A673 (cell line): ENCODE results near the gene GLOD4. TPM values are rescaled to one million over a fixed set of nuclear protein-coding genes. Genes with fewer than 3 reads are reported as not detected.
"Not testable (repeated sequence)": the region's sequence is repeated elsewhere in the genome, so short reads cannot be mapped to it uniquely, and the experiment has no call there.

Experiments
- BruUV-seq: library from RNA; stranded (reverse); fragments of 400-500 nt; replicated peaks from 2 replicates; lab custom pipeline; 2021; lab: Mats Ljungman, UMichigan
- CTCF ChIA-PET: fragments of 300-600 bp; sonication (Branson Sonifier 250); formaldehyde crosslinking; loops from one replicate; lab custom pipeline; 2022; ENCODE audit warnings: antibody characterized with exemption; lab: Charles Lee
- POLR2A ChIA-PET: fragments of 300-600 bp; sonication (Branson Sonifier 250); formaldehyde crosslinking; loops from one replicate; lab custom pipeline; 2022; ENCODE audit warnings: antibody characterized with exemption; ENCODE audit not compliant: low non-redundant PET; lab: Charles Lee
- DNase-seq: peaks from one replicate; pipeline ENCODE4 v3.0.0-alpha.2; 2015; ENCODE audit warnings: low spot score
- H3K27ac ChIP-seq: fragments of 200-600 bp; sonication (generic); 2 replicates; pipeline ENCODE4 v1.5.1; 2016; ENCODE audit warnings: mixed run types, low read depth, mild to moderate bottlenecking, mixed read lengths, antibody characterized with exemption, low read length; ENCODE audit not compliant: poor library complexity, severe bottlenecking
- H3K27me3 ChIP-seq: fragments of 200-600 bp; sonication (generic); replicated peaks from 2 replicates; pipeline ENCODE4 v1.6.1; 2017; ENCODE audit warnings: mixed run types, low read depth, mild to moderate bottlenecking, mixed read lengths, antibody characterized with exemption, low read length; ENCODE audit not compliant: insufficient read depth, poor library complexity
- H3K36me3 ChIP-seq: fragments of 200-600 bp; sonication (generic); 2 replicates; pipeline ENCODE4 v1.6.1; 2016; ENCODE audit warnings: mixed run types, mild to moderate bottlenecking, mixed read lengths, antibody characterized with exemption, low read length; ENCODE audit not compliant: insufficient read depth, poor library complexity, severe bottlenecking
- H3K4me1 ChIP-seq: fragments of 200-600 bp; sonication (generic); 2 replicates; pipeline ENCODE4 v1.6.1; 2017; ENCODE audit warnings: mixed run types, mild to moderate bottlenecking, mixed read lengths, antibody characterized with exemption, low read length; ENCODE audit not compliant: insufficient read depth, poor library complexity, severe bottlenecking
- H3K4me3 ChIP-seq: fragments of 200-600 bp; sonication (generic); 2 replicates; pipeline ENCODE4 v1.5.1; 2016; ENCODE audit warnings: low read depth, mixed run types, mild to moderate bottlenecking, mixed read lengths, low read length; ENCODE audit not compliant: poor library complexity, severe bottlenecking
- H3K9me3 ChIP-seq: fragments of 200-600 bp; sonication (generic); 2 replicates; pipeline ENCODE4 v1.6.1; 2016; ENCODE audit warnings: mixed run types, low read depth, mild to moderate bottlenecking, mixed read lengths, antibody characterized with exemption, low read length; ENCODE audit not compliant: poor library complexity, severe bottlenecking
- CTCF ChIP-seq: fragments of 300-800, 200-600 bp; sonication (generic); conservative IDR thresholded peaks from 2 replicates; pipeline ENCODE4 v1.5.1; 2017; ENCODE audit warnings: low read depth, mild to moderate bottlenecking, antibody characterized with exemption, low read length, moderate library complexity, mixed read lengths
- EZH2 ChIP-seq: fragments of 200-600 bp; sonication (generic); IDR thresholded peaks from 2 replicates; pipeline ENCODE4 v1.6.1; 2017; ENCODE audit warnings: borderline replicate concordance, low read depth, mild to moderate bottlenecking, mixed read lengths, antibody characterized with exemption, low read length; ENCODE audit not compliant: poor library complexity, severe bottlenecking
- intact Hi-C: fragments of 100-400 bp; cut with micrococcal nuclease; formaldehyde crosslinking; loops from one replicate; pipeline ENCODE4 v1.10.0; 2022; ENCODE audit not compliant: unreplicated experiment
- total RNA-seq: library from RNA; stranded (reverse); gene quantifications from 2 replicates; pipeline ENCODE4 v1.2.3, GENCODE V29; 2021

GLOD4 gene
- total RNA-seq, 1 experiment from 2014 or later, result 110 TPM

GRCh38 chr17:751269-752001 lies 30.6 kb downstream of the GLOD4 start:
- no peaks in the 10 kb centered on the region for H3K27me3 ChIP-seq
- POLR2A ChIA-PET, result interaction anchor here (0.5 kb wide), 1 partner anchor 329 kb away, joined by 3 read pairs; no protein-coding TSS in a partner anchor
- CTCF ChIA-PET, result interaction anchor here (0.6 to 1.2 kb wide), 3 partner anchors 214 to 245 kb away, joined by 3 to 6 read pairs (median 4); partner anchors contain the start of gene TIMM22
- peaks cover 20% of the 10 kb centered on the region for H3K36me3 ChIP-seq
- H3K4me1 ChIP-seq, result peaks cover 5% of the 10 kb centered on the region
- no peaks in the 10 kb centered on the region for H3K9me3 ChIP-seq
- intact Hi-C loops, result no loop called here
- TSS peak; percentile 41 for BruUV-seq
- DNase-seq, result peak; percentile 66
- H3K27ac ChIP-seq, result peak overlapping the region; percentile 96
- H3K4me3 ChIP-seq, result peak overlapping the region; percentile 80
- no peak for TF ChIP-seq CTCF
- no peak for TF ChIP-seq EZH2

- no peaks in the 10 kb centered on the region for H3K27me3 ChIP-seq
- H3K4me3 ChIP-seq, result peak overlapping the region; percentile 80
- intact Hi-C loops, result no loop called here
- H3K4me1 ChIP-seq, result peaks cover 5% of the 10 kb centered on the region
- no peaks in the 10 kb centered on the region for H3K9me3 ChIP-seq
- DNase-seq, result peak; percentile 20
- TF ChIP-seq CTCF, result no peak
- no peak for TF ChIP-seq EZH2
- CTCF ChIA-PET, result interaction anchor here (1.1 kb wide), 1 partner anchor 230 kb away, joined by 3 read pairs; no protein-coding TSS in a partner anchor
- POLR2A ChIA-PET, result no interaction called here
- no TSS peak for BruUV-seq
- peaks cover 29% of the 10 kb centered on the region for H3K36me3 ChIP-seq
- peak overlapping the region; percentile 96 for H3K27ac ChIP-seq
Observed at GRCh38 chr17:750431-751037, 31.5 kb downstream of the GLOD4 start.

GRCh38 chr17:749359-749758 lies 32.7 kb downstream of the GLOD4 start:
- CTCF ChIA-PET, BruUV-seq, H3K4me1 ChIP-seq, H3K27ac ChIP-seq, intact Hi-C loops, H3K27me3 ChIP-seq, POLR2A ChIA-PET, H3K4me3 ChIP-seq, H3K9me3 ChIP-seq, DNase-seq: not testable (repeated sequence)
- peaks cover 41% of the 10 kb centered on the region for H3K36me3 ChIP-seq

GRCh38 chr17:748604-749003 lies 33.5 kb downstream of the GLOD4 start:
- BruUV-seq, H3K4me1 ChIP-seq, DNase-seq, CTCF ChIA-PET, H3K9me3 ChIP-seq, POLR2A ChIA-PET, H3K27me3 ChIP-seq, H3K27ac ChIP-seq, intact Hi-C loops, H3K4me3 ChIP-seq: not testable (repeated sequence)
- peaks cover 49% of the 10 kb centered on the region for H3K36me3 ChIP-seq
